Measurements from ENCODE around the gene GLI1.
"Not testable (repeated sequence)": the region's sequence is repeated elsewhere in the genome, so short reads cannot be mapped to it uniquely, and the experiment has no call there.

Gene GLI1

GRCh38 chr12:57441393-57441792 lies 18.2 kb upstream of the GLI1 start:
- not testable (repeated sequence) for H3K9ac ChIP-seq (ENCODE audit: low read length in 5 of 5); H3K27ac ChIP-seq (ENCODE audit: low read depth, low read length); H3K36me3 ChIP-seq (ENCODE audit: control insufficient read depth in 5 of 5, insufficient read depth in 5 of 5, low read length in 5 of 5); H3K27me3 ChIP-seq (ENCODE audit: control insufficient read depth in 5 of 5, insufficient read depth in 4 of 5, low read length in 5 of 5); H3K4me3 ChIP-seq (ENCODE audit: low read depth in 1 of 5, low read length in 5 of 5); H3K4me1 ChIP-seq (ENCODE audit: control insufficient read depth in 5 of 5, insufficient read depth in 5 of 5, low read length in 5 of 5); H3K9me3 ChIP-seq (ENCODE audit: control insufficient read depth in 5 of 5, low read length in 5 of 5)

DNA sequence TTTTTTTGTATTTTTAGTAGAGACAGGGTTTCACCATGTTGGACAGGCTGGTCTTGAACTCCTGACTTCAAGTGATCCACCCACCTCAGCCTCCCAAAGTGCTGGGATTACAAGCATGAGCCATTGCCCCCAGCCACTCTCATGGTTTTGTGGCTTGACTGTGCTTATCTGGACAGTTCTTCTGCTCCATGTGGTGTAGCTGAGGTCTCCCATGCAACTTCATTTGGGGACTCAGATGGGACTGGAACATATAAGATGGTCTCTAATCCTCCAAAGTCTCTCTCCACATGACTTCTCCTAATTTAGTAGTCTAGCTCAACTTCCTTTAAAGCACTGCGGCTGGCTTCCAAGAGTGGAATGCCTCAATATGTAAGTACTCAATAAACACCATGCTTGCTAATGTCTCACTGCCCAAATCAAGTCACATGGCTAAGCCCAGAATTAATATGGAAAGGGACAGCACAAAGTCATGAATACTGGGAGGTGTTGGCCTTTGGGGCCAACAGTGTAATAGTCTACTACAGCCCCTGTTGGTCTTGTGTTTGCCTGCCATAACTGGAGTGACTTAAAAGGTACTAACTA lies 17.6 kb upstream of the GLI1 start:
- Histone ChIP-seq H3K4me3 (ENCODE audit: low read depth in 1 of 5, low read length in 5 of 5) (no peak overlapping the region), H3K27ac (ENCODE audit: low read depth, low read length) (no peak overlapping the region), H3K27me3 (ENCODE audit: control insufficient read depth in 5 of 5, insufficient read depth in 4 of 5, low read length in 5 of 5) (no peaks in the 10 kb centered on the region), H3K4me1 (ENCODE audit: control insufficient read depth in 5 of 5, insufficient read depth in 5 of 5, low read length in 5 of 5) (no peaks in the 10 kb centered on the region), H3K9me3 (ENCODE audit: control insufficient read depth in 5 of 5, low read length in 5 of 5) (peaks cover 0 to 8% (median 0%) of the 10 kb centered on the region in 5 donors), H3K9ac (ENCODE audit: low read length in 5 of 5) (no peak overlapping the region), H3K36me3 (ENCODE audit: control insufficient read depth in 5 of 5, insufficient read depth in 5 of 5, low read length in 5 of 5) (no peaks in the 10 kb centered on the region)

DNA sequence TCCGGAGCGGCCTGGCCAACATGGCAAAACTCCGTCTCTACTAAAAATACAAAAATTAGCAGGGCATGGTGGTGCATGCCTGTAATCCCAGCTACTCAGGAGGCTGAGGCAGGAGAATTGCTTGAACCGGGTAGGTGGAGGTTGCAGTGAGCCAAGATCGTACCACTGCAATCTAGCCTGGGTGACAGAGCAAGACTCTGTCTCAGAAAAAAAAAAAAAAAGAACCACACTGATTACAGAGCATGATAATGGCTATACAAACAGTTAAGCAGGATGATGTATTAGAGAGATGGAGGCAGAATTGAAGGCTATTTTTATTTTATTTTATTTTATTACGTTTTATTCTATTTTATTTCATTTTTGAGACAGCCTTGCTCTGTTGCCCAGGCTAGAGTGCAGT lies 15.2 kb upstream of the GLI1 start:
- not testable (repeated sequence) for H3K27me3 ChIP-seq (ENCODE audit: control insufficient read depth in 5 of 5, insufficient read depth in 4 of 5, low read length in 5 of 5); H3K4me1 ChIP-seq (ENCODE audit: control insufficient read depth in 5 of 5, insufficient read depth in 5 of 5, low read length in 5 of 5); H3K27ac ChIP-seq (ENCODE audit: low read depth, low read length); H3K9me3 ChIP-seq (ENCODE audit: control insufficient read depth in 5 of 5, low read length in 5 of 5); H3K36me3 ChIP-seq (ENCODE audit: control insufficient read depth in 5 of 5, insufficient read depth in 5 of 5, low read length in 5 of 5); H3K9ac ChIP-seq (ENCODE audit: low read length in 5 of 5); H3K4me3 ChIP-seq (ENCODE audit: low read depth in 1 of 5, low read length in 5 of 5)

DNA sequence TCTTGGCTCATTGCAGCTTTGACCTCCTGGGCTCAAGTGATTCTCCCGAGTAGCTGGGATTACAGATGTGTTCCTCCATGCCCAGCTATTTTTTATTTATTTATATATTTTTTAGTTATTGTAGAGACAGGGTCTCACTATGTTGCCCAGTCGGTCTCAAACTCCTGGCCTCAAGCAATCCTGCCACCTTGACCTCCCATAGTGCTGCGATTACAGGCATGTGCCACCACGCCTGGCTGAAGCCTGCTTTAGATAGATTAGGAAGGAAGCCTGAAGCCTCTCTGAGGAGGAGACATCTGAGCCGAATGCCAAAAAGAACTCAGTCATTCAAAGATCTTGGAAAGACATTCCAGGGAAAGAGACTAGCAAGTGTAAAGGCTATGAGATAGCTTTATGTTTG lies 14.8 kb upstream of the GLI1 start:
- Histone ChIP-seq H3K36me3 (ENCODE audit: control insufficient read depth in 5 of 5, insufficient read depth in 5 of 5, low read length in 5 of 5) (no peaks in the 10 kb centered on the region), H3K4me1 (ENCODE audit: control insufficient read depth in 5 of 5, insufficient read depth in 5 of 5, low read length in 5 of 5) (no peaks in the 10 kb centered on the region), H3K4me3 (ENCODE audit: low read depth in 1 of 5, low read length in 5 of 5) (no peak overlapping the region), H3K9ac (ENCODE audit: low read length in 5 of 5) (no peak overlapping the region), H3K27ac (ENCODE audit: low read depth, low read length) (no peak overlapping the region), H3K27me3 (ENCODE audit: control insufficient read depth in 5 of 5, insufficient read depth in 4 of 5, low read length in 5 of 5) (no peaks in the 10 kb centered on the region), H3K9me3 (ENCODE audit: control insufficient read depth in 5 of 5, low read length in 5 of 5) (peaks cover 0 to 8% (median 0%) of the 10 kb centered on the region in 5 donors)

GRCh38 chr12:57446292-57446960 lies 13.2 kb upstream of the GLI1 start:
- Histone ChIP-seq H3K36me3 (ENCODE audit: control insufficient read depth in 5 of 5, insufficient read depth in 5 of 5, low read length in 5 of 5) (no peaks in the 10 kb centered on the region), H3K27ac (ENCODE audit: low read depth, low read length) (no peak overlapping the region), H3K9me3 (ENCODE audit: control insufficient read depth in 5 of 5, low read length in 5 of 5) (peaks cover 0 to 6% (median 0%) of the 10 kb centered on the region in 5 donors), H3K4me1 (ENCODE audit: control insufficient read depth in 5 of 5, insufficient read depth in 5 of 5, low read length in 5 of 5) (no peaks in the 10 kb centered on the region), H3K9ac (ENCODE audit: low read length in 5 of 5) (no peak overlapping the region), H3K27me3 (ENCODE audit: control insufficient read depth in 5 of 5, insufficient read depth in 4 of 5, low read length in 5 of 5) (peaks cover 0 to 4% (median under 1%) of the 10 kb centered on the region in 5 donors), H3K4me3 (ENCODE audit: low read depth in 1 of 5, low read length in 5 of 5) (no peak overlapping the region)

DNA sequence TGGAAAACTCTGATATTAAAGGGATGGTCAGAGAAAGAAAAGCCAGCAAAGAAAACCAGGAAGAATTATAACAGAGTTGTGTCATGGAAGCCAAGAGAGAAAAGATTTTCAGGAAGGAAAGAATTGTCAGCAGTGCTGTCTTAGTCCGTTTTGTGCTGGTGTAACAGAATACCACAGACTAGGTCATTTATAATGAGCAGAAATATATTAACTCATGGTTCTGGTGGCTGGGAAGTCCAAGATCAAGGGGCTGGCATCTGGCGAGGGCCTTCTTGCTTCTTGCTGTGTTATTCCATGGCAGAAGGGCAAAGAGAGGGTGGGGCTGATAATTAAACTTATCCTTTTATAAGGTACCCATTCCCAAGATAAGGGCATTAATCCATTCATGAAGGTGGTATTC lies 10.9 kb upstream of the GLI1 start:
- H3K9me3 ChIP-seq (ENCODE audit: control insufficient read depth in 5 of 5, low read length in 5 of 5) = no peaks in the 10 kb centered on the region
- no peaks in the 10 kb centered on the region for H3K36me3 ChIP-seq (ENCODE audit: control insufficient read depth in 5 of 5, insufficient read depth in 5 of 5, low read length in 5 of 5)
- no peak overlapping the region for H3K9ac ChIP-seq (ENCODE audit: low read length in 5 of 5)
- H3K27ac ChIP-seq (ENCODE audit: low read depth, low read length) = no peak overlapping the region
- peaks cover 0 to 7% (median 4%) of the 10 kb centered on the region in 5 donors for H3K27me3 ChIP-seq (ENCODE audit: control insufficient read depth in 5 of 5, insufficient read depth in 4 of 5, low read length in 5 of 5)
- no peak overlapping the region for H3K4me3 ChIP-seq (ENCODE audit: low read depth in 1 of 5, low read length in 5 of 5)
- H3K4me1 ChIP-seq (ENCODE audit: control insufficient read depth in 5 of 5, insufficient read depth in 5 of 5, low read length in 5 of 5) = no peaks in the 10 kb centered on the region

DNA sequence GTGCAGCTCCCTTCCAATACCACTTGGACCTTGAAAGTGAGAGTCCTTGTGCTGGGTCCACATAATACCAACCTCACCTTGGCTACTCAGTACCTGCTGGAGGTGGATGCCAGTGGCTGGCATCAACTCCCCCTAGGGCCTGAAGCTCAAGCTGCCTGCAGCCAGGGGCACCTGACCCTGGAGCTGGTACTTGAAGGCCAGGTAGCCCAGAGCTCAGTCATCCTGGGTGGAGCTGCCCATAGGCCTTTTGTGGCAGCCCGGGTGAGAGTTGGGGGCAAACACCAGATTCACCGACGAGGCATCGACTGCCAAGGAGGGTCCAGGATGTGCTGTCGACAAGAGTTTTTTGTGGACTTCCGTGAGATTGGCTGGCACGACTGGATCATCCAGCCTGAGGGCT lies 10.2 kb upstream of the GLI1 start:
- Histone ChIP-seq H3K4me3 (ENCODE audit: low read depth in 1 of 5, low read length in 5 of 5) (no peak overlapping the region), H3K9me3 (ENCODE audit: control insufficient read depth in 5 of 5, low read length in 5 of 5) (no peaks in the 10 kb centered on the region), H3K4me1 (ENCODE audit: control insufficient read depth in 5 of 5, insufficient read depth in 5 of 5, low read length in 5 of 5) (no peaks in the 10 kb centered on the region), H3K9ac (ENCODE audit: low read length in 5 of 5) (no peak overlapping the region), H3K27me3 (ENCODE audit: control insufficient read depth in 5 of 5, insufficient read depth in 4 of 5, low read length in 5 of 5) (peaks cover 0 to 7% (median 4%) of the 10 kb centered on the region in 5 donors), H3K27ac (ENCODE audit: low read depth, low read length) (no peak overlapping the region), H3K36me3 (ENCODE audit: control insufficient read depth in 5 of 5, insufficient read depth in 5 of 5, low read length in 5 of 5) (no peaks in the 10 kb centered on the region)

DNA sequence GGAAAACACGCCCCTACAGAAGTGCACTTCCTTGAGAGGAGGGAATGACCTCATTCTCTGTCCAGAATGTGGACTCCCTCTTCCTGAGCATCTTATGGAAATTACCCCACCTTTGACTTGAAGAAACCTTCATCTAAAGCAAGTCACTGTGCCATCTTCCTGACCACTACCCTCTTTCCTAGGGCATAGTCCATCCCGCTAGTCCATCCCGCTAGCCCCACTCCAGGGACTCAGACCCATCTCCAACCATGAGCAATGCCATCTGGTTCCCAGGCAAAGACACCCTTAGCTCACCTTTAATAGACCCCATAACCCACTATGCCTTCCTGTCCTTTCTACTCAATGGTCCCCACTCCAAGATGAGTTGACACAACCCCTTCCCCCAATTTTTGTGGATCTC lies 9.5 kb upstream of the GLI1 start:
- Histone ChIP-seq H3K4me3 (ENCODE audit: low read depth in 1 of 5, low read length in 5 of 5) (no peak overlapping the region), H3K9ac (ENCODE audit: low read length in 5 of 5) (no peak overlapping the region), H3K27ac (ENCODE audit: low read depth, low read length) (no peak overlapping the region), H3K4me1 (ENCODE audit: control insufficient read depth in 5 of 5, insufficient read depth in 5 of 5, low read length in 5 of 5) (peaks cover 0 to 5% (median 0%) of the 10 kb centered on the region in 5 donors), H3K36me3 (ENCODE audit: control insufficient read depth in 5 of 5, insufficient read depth in 5 of 5, low read length in 5 of 5) (no peaks in the 10 kb centered on the region), H3K27me3 (ENCODE audit: control insufficient read depth in 5 of 5, insufficient read depth in 4 of 5, low read length in 5 of 5) (peaks cover 0 to 7% (median 4%) of the 10 kb centered on the region in 5 donors), H3K9me3 (ENCODE audit: control insufficient read depth in 5 of 5, low read length in 5 of 5) (no peaks in the 10 kb centered on the region)

GRCh38 chr12:57451233-57451778 lies 8.3 kb upstream of the GLI1 start:
- H3K27me3 ChIP-seq (ENCODE audit: control insufficient read depth in 5 of 5, insufficient read depth in 4 of 5, low read length in 5 of 5) = peaks cover 0 to 13% (median 6%) of the 10 kb centered on the region in 5 donors

DNA sequence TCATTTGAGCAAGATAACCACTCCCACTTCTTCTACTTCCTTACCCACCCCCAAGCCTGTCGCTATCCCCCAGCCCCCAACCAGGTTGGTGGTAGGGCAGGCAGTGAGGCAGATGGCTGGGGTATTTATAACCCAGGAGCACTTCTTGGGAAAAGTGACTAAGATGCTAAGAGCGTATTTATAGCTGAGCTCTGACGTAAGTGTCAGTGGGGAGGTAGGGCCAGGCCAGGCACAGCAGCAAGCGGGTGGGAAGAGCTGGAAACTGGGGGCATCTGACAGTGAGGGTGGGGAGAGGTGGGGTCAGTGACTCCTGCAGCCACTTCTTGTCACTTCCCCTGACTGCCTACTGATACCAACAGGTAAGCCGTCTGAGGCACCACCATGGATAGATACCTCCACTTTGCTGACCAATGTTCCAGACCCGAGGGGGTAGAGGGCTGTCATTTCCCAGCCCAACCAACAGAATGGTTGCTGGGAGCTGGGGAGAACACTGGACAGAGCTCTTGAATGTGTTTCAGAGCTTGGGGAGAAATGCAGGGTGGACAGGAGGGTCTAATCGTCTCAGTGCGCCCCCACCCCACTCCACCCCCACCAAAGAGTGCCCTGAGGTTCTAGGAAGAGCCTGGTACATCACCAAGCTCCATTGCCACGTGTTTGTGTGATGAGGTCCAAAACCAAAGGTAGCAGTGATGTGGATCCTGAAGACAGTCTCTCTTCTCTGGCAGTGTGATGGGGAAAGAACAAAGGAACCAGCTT lies 7.2 kb upstream of the GLI1 start:
- Histone ChIP-seq H3K4me3 (ENCODE audit: low read depth in 1 of 5, low read length in 5 of 5) (no peak overlapping the region), H3K9me3 (ENCODE audit: control insufficient read depth in 5 of 5, low read length in 5 of 5) (no peaks in the 10 kb centered on the region), H3K27ac (ENCODE audit: low read depth, low read length) (no peak overlapping the region), H3K9ac (ENCODE audit: low read length in 5 of 5) (no peak overlapping the region), H3K36me3 (ENCODE audit: control insufficient read depth in 5 of 5, insufficient read depth in 5 of 5, low read length in 5 of 5) (no peaks in the 10 kb centered on the region), H3K4me1 (ENCODE audit: control insufficient read depth in 5 of 5, insufficient read depth in 5 of 5, low read length in 5 of 5) (peaks cover 0 to 5% (median 0%) of the 10 kb centered on the region in 5 donors), H3K27me3 (ENCODE audit: control insufficient read depth in 5 of 5, insufficient read depth in 4 of 5, low read length in 5 of 5) (peaks cover 0 to 15% (median 6%) of the 10 kb centered on the region in 5 donors)

More at GRCh38 chr12:57451233-57451778, 8.3 kb upstream of the GLI1 start:
- Histone ChIP-seq H3K4me3 (ENCODE audit: low read depth in 1 of 5, low read length in 5 of 5) (no peak overlapping the region), H3K9ac (ENCODE audit: low read length in 5 of 5) (no peak overlapping the region), H3K27ac (ENCODE audit: low read depth, low read length) (no peak overlapping the region), H3K4me1 (ENCODE audit: control insufficient read depth in 5 of 5, insufficient read depth in 5 of 5, low read length in 5 of 5) (peaks cover 0 to 5% (median 0%) of the 10 kb centered on the region in 5 donors), H3K36me3 (ENCODE audit: control insufficient read depth in 5 of 5, insufficient read depth in 5 of 5, low read length in 5 of 5) (no peaks in the 10 kb centered on the region), H3K9me3 (ENCODE audit: control insufficient read depth in 5 of 5, low read length in 5 of 5) (no peaks in the 10 kb centered on the region)
